BJ (cell line): ENCODE measurements around the gene BRD4. TPM values are rescaled to one million over a fixed set of nuclear protein-coding genes. Genes with fewer than 3 reads are reported as not detected.
A peak's percentile ranks its signal among the peaks of the same experiment; 100 is the strongest.

Source experiments
- CTCF ChIA-PET: fragments of 350-600 bp; formaldehyde crosslinking; extraction: SDS; loops from one replicate; lab custom pipeline; 2021; ENCODE audit warnings: antibody characterized with exemption, inconsistent platforms; lab: Yijun Ruan, JAX
- POLR2A ChIA-PET: fragments of 300-600 bp; sonication (Branson Sonifier 250); formaldehyde crosslinking; extraction: SDS; loops from one replicate; lab custom pipeline; 2021; ENCODE audit warnings: antibody characterized with exemption; lab: Charles Lee
- DNase-seq: peaks from one replicate; pipeline ENCODE4 v3.0.0-alpha.2; 2011; ENCODE audit warnings: low read depth
- H3K27me3 ChIP-seq: 2 replicates; pipeline ENCODE4 v1.6.0; 2011; ENCODE audit warnings: low read length; ENCODE audit not compliant: control insufficient read depth, insufficient read depth
- H3K36me3 ChIP-seq: 2 replicates; pipeline ENCODE4 v1.5.1; 2011; ENCODE audit warnings: low read length; ENCODE audit not compliant: control insufficient read depth, insufficient read depth
- H3K4me3 ChIP-seq: 2 replicates; pipeline ENCODE4 v1.5.1; 2011; ENCODE audit warnings: low read depth, mild to moderate bottlenecking, control low read depth, low read length
- CTCF ChIP-seq: IDR thresholded peaks from 2 replicates; pipeline ENCODE4 v1.5.1; 2011; ENCODE audit warnings: low read depth, mild to moderate bottlenecking, control low read depth, inconsistent platforms, low read length, moderate library complexity; ENCODE audit not compliant: insufficient read depth
- polyA plus RNA-seq: library from polyadenylated mRNA; depleted of rRNA; stranded (reverse); fragments of >200 nt; gene quantifications from 2 replicates; pipeline ENCODE4 v1.2.3, GENCODE V29; 2011

BRD4 gene
- polyA plus RNA-seq, 1 experiment, result 9.5 TPM

GRCh38 chr19:15197942-15198341 is 134.4 kb downstream of the BRD4 start:
- no peak for TF ChIP-seq CTCF
- H3K4me3 ChIP-seq, result no peak overlapping the region
- CTCF ChIA-PET, result interaction anchor here (1.3 to 1.7 kb wide), 2 partner anchors 53 to 54 kb away, joined by 3 to 7 read pairs; no protein-coding TSS in a partner anchor
- H3K27me3 ChIP-seq, result no peaks in the 10 kb centered on the region
- no peak for DNase-seq
- peaks cover 1% of the 10 kb centered on the region; the same call in 1 of the 2 replicates for H3K36me3 ChIP-seq
- POLR2A ChIA-PET, result no interaction called here

GRCh38 chr19:15197275-15197941 is 134.9 kb downstream of the BRD4 start:
- no peak for TF ChIP-seq CTCF
- H3K36me3 ChIP-seq, result peaks cover 2% of the 10 kb centered on the region
- POLR2A ChIA-PET, result no interaction called here
- H3K4me3 ChIP-seq, result no peak overlapping the region
- no peaks in the 10 kb centered on the region for H3K27me3 ChIP-seq
- no peak for DNase-seq
- CTCF ChIA-PET, result interaction anchor here (1.2 to 1.3 kb wide), 2 partner anchors 20 to 53 kb away, joined by 3 read pairs; no protein-coding TSS in a partner anchor

DNA sequence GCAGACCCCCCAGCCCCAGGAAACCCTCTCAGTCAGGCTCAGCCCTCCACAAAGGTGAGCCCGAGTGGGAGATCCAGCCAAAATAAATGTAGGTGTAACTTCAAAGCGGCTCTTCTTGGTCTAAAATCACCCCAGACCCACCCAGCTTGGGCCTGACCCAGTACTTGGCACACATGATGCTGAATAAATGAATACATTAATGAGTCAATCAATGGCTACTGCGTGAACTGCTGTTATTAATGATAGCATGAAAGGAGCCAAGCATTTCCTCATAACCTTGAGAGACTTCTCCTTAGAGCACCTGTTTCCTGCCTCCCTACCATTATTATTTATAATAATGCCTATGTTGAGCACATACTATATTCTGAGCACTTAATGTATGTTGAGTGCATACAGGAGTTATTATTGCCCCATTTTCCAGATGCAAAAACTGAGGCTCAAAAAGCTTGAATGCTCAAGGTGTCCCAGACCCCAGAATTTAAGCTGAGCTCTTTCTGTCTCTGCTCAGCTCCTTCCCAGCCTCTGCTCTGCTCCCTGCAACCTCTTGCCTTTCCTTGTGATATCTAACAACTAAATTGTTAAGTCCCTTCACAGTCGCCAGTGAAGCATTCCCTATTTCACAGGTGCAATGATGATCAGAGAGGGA is 135.9 kb downstream of the BRD4 start:
- no peak for DNase-seq
- H3K4me3 ChIP-seq, result no peak overlapping the region
- peaks cover 5% of the 10 kb centered on the region for H3K36me3 ChIP-seq
- POLR2A ChIA-PET, result no interaction called here
- CTCF ChIA-PET, result interaction anchor here (1.2 to 1.8 kb wide), 2 partner anchors 19 to 55 kb away, joined by 3 to 6 read pairs; no protein-coding TSS in a partner anchor
- H3K27me3 ChIP-seq, result no peaks in the 10 kb centered on the region
- TF ChIP-seq CTCF, result no peak

- peak overlapping the region; percentile 47 for H3K4me3 ChIP-seq
- no peaks in the 10 kb centered on the region for H3K27me3 ChIP-seq
- CTCF ChIA-PET, result interaction anchor here (0.9 to 1.8 kb wide), 3 partner anchors 56 to 226 kb away, joined by 3 to 6 read pairs (median 4); no protein-coding TSS in a partner anchor
- TF ChIP-seq CTCF, result peak; percentile 22; the same call in 1 of the 2 replicates
- DNase-seq, result peak; percentile 4
- peaks cover 8% of the 10 kb centered on the region for H3K36me3 ChIP-seq
- POLR2A ChIA-PET, result interaction anchor here (0.7 kb wide), 2 partner anchors 176 to 224 kb away, joined by 6 to 9 read pairs; no protein-coding TSS in a partner anchor
Observed at GRCh38 chr19:15195371-15196334, 136.7 kb downstream of the BRD4 start.
